RKO (cell line): ENCODE measurements around the gene TIAM1.

Experiments used
- DNase-seq: peaks from one replicate; pipeline ENCODE4 v3.0.0-alpha.2; 2016; ENCODE audit warnings: low spot score

The TIAM1 gene

GRCh38 chr21:31164713-31165694 is 179.1 kb downstream of the TIAM1 start:
- DNase-seq, result no peak

GRCh38 chr21:31162827-31163226 is 181.2 kb downstream of the TIAM1 start:
- DNase-seq, result peak; percentile 30

DNA sequence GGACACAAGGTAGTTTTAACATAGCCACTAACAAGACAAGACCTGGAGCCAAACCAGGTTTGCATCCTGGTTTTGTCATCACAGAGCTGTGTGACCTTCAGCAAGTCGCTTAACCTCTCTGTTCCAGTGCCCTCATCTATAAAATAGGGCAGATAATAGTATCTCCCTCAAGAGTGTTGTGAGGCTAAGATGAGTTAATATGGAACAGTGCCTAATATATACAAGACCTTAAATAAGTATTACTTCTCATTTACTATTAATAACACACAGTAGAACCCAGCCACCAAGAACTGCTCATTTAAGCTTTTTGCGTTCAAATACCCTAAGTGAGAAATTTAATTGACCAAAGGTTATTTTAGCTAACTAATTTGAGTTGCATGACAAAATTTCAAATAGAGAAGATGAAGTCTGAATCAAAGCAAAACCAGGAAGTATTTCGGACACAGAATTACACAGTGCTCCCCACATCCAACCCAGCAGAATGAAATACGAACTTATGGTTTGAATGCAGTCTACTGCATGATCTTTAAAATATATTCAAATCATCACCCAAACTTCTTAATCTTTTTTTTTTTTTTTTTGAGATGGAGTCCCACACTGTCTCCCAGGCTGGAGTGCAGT is 181.9 kb downstream of the TIAM1 start:
- no peak for DNase-seq

GRCh38 chr21:31161157-31161556 is 182.9 kb downstream of the TIAM1 start:
- no peak for DNase-seq

DNA sequence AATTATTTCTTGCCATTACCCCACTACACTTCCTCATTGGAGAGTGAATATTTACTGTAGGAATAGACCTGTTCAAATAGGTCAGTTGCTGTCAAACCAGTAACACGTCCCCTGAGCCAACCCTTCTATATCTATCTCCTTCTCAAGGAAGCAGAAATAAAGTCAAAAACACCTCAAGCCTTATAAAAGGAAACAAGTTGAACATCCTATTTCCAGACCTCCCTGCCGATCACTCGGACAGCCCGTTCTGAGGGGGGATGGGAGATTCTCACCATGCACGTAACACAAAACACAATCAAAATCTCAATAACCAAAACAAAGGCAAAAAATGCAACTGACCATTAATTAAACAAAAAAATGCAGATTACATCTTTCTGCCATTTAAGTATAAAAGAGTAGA is 184.3 kb downstream of the TIAM1 start:
- no peak for DNase-seq

- DNase-seq, result no peak
Observed at GRCh38 chr21:31158789-31159581, 185.1 kb downstream of the TIAM1 start.

DNA sequence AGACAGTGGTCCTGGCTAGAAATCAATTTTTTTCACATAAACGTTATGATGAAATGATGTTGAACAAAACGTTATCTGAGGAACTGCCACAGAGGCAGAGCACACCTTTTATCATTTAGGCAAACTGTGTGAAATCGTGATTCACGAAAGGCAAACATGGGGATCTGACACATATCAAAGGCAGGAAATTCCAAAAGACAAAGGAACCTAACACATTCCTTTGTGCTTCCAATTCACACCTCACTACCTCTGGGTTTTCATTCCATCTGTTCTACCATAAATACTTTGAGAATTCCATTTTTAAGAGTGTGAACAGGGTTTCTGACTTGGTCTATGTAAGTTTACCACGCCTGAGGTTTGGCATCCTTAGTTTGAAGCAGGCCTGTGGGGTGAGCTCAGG is 186.3 kb downstream of the TIAM1 start:
- no peak for DNase-seq

- DNase-seq, result no peak
Observed at GRCh38 chr21:31156662-31157061, 187.4 kb downstream of the TIAM1 start.

DNA sequence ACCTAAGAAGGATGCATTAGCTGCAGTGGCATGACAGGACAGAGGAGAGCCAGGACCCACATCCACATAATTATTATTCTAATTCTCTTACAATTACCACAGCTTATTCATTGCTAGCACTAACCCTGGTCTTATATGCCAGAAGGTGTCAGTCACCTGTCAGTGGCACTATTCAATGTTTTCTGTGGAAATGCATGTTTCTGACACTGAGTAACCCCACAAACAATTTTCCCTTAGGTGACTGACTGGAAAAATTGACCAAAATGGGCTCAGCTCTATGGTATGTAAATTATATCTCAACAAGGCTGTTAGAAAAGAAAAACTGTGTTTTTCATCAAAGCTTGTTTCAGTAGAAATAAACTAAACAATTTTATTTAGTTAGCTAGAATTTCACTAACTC is 187.9 kb downstream of the TIAM1 start:
- no peak for DNase-seq

- DNase-seq, result no peak
Observed at GRCh38 chr21:31151156-31152045, 192.7 kb downstream of the TIAM1 start.

DNA sequence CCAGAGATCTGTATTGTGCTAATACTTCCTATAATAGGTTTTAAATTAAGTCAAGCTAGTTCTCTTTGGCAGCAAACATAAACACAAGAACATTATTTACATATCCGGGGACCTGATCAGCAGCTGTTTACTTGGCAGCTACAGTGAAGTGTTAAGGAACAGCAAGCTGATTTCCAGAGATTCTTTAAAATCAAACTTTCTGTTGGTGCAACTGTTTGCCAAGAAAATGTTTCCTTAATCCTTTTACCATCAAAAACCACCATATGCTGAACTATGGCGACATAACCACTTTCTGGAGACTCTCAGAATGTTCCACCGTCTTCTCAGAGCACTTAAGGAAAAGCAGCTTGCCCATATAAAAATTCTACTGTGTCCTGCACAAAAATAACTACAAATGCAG is 198.8 kb downstream of the TIAM1 start:
- DNase-seq, result no peak

DNA sequence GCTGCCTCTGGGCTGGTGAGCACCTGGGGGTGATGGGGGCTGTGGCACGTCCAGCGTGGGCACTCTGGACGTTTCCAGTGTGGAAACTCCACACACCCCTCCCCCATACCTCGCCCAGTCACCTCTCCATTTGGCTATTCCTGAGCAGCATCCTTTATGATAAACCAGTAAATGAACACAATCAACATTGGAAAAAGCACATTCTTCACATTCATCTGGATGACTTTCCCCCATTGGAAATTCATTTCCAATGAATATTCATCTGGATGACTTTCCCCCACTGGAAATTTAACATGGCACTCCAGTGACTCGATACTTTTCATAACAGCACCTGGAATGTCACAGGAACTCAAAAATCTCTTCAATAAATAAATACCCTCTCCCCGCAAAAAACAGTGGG is 201.0 kb downstream of the TIAM1 start:
- no peak for DNase-seq

- DNase-seq, result no peak
Observed at GRCh38 chr21:31142600-31142999, 201.5 kb downstream of the TIAM1 start.

GRCh38 chr21:31141389-31142000 is 202.6 kb downstream of the TIAM1 start:
- no peak for DNase-seq

GRCh38 chr21:31140676-31141075 is 203.4 kb downstream of the TIAM1 start:
- DNase-seq, result no peak

DNA sequence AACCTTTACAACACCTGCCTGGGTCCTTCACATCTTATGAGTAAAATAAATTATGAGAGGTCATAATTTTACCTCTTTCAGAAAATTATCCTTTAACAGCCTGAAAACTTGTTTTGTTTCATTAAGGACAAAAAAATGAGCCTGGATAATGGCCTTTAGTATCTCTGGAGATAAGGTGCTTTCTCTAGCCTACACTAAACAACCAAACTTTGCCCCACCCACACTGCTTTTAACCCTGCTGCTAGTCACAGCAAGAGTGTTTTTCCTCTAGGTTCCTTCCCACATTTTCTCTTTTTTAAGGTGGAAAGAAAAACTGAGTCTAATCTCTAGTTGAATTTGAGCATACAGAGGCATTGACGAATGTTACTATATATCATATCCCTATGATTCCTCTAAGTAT is 204.0 kb downstream of the TIAM1 start:
- DNase-seq, result no peak

- DNase-seq, result no peak
Observed at GRCh38 chr21:31137960-31138359, 206.1 kb downstream of the TIAM1 start.

GRCh38 chr21:31136891-31137290 is 207.2 kb downstream of the TIAM1 start:
- no peak for DNase-seq

GRCh38 chr21:31135531-31136184 is 208.4 kb downstream of the TIAM1 start:
- DNase-seq, result no peak

DNA sequence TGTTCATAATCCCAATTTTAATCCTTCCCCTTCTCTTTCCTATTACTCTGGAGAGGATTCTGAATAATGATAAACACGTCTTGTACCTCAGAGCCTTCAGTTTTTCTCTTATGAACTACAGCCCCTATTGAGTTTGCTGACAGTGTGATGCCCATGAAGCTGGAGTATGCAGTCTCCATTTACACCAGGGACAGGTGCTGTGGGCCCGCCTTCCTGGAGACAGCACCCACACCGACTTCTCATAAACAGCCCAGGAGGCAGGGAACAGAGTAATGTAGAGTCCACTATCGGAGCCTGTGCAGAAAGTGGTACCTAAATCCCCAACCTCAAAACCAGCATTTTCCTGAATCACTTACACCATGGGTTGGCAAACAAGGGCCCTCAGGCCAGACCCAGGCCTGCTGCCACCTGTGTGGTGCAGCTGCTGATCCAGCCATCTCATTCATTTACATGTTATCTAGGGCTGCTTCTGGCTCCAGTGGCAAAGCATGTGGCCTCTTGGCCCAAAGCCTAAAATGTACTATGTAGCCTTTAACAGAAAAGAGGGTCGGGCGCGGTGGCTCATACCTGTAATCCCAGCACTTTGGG is 210.7 kb downstream of the TIAM1 start:
- no peak for DNase-seq
